ENCODE results near the gene TEX261.

Gene TEX261

GRCh38 chr2:70937866-70938585, 56.6 kb downstream of the TEX261 start:
- TF ChIP-seq CTCF (IDR thresholded peaks at IDR 0.05; ENCODE audit: low read depth, low read length), result no peak
- H3K36me3 ChIP-seq, result no peaks in the 10 kb centered on the region
- H3K4me3 ChIP-seq (ENCODE audit: low read depth, low read length), result no peak overlapping the region
- H3K27me3 ChIP-seq, result no peaks in the 10 kb centered on the region
- H3K9me3 ChIP-seq, result no peaks in the 10 kb centered on the region
- no peaks in the 10 kb centered on the region for H3K4me1 ChIP-seq
- no peak for DNase-seq

GRCh38 chr2:70936979-70937811, 57.5 kb downstream of the TEX261 start:
- H3K27me3 ChIP-seq, result no peaks in the 10 kb centered on the region

GRCh38 chr2:70936165-70936978, 58.3 kb downstream of the TEX261 start:
- no peaks in the 10 kb centered on the region for H3K27me3 ChIP-seq
- no peaks in the 10 kb centered on the region for H3K36me3 ChIP-seq
- H3K4me3 ChIP-seq (ENCODE audit: low read depth, low read length), result no peak overlapping the region
- H3K9me3 ChIP-seq, result no peaks in the 10 kb centered on the region
- no peaks in the 10 kb centered on the region for H3K4me1 ChIP-seq
- TF ChIP-seq CTCF (IDR thresholded peaks at IDR 0.05; ENCODE audit: low read depth, low read length), result no peak
- no peak for DNase-seq

More at GRCh38 chr2:70936979-70937811, 57.5 kb downstream of the TEX261 start:
- no peaks in the 10 kb centered on the region for H3K4me1 ChIP-seq
- H3K36me3 ChIP-seq, result no peaks in the 10 kb centered on the region
- H3K9me3 ChIP-seq, result no peaks in the 10 kb centered on the region
- no peak overlapping the region for H3K4me3 ChIP-seq (ENCODE audit: low read depth, low read length)
- no peak for TF ChIP-seq CTCF (IDR thresholded peaks at IDR 0.05; ENCODE audit: low read depth, low read length)
- DNase-seq, result no peak
